Measurements from ENCODE around the gene FBXO15.

The FBXO15 gene

DNA sequence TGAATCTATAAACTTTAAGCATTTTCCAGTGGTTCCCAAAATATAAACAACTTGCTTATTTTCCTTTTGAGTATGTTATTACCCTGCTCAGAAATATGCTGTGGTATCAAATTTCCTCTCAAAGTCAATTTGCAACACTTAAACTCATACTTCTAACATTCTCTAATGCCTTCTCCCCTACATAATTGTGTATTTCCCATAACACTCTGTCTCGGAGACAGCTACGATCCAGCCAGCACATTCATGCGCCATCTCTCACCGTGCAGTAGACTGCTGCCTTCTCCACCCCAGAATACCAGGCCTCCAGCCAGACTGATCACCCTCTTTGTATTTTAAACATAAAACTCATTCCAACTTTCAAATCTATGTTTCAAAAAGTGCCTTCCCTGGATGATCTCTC, 42.5 kb upstream of the FBXO15 start:
- TF ChIP-seq EZH2phosphoT487 (IDR thresholded peaks at IDR 0.05; ENCODE audit: low read depth) = no peak
- TF ChIP-seq, protein P1, sequence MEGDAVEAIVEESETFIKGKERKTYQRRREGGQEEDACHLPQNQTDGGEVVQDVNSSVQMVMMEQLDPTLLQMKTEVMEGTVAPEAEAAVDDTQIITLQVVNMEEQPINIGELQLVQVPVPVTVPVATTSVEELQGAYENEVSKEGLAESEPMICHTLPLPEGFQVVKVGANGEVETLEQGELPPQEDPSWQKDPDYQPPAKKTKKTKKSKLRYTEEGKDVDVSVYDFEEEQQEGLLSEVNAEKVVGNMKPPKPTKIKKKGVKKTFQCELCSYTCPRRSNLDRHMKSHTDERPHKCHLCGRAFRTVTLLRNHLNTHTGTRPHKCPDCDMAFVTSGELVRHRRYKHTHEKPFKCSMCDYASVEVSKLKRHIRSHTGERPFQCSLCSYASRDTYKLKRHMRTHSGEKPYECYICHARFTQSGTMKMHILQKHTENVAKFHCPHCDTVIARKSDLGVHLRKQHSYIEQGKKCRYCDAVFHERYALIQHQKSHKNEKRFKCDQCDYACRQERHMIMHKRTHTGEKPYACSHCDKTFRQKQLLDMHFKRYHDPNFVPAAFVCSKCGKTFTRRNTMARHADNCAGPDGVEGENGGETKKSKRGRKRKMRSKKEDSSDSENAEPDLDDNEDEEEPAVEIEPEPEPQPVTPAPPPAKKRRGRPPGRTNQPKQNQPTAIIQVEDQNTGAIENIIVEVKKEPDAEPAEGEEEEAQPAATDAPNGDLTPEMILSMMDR (IDR thresholded peaks at IDR 0.05; ENCODE audit: low read depth, low read length) = no peak
- peaks cover 29% of the 10 kb centered on the region for H3K27me3 ChIP-seq (ENCODE audit: low read depth, low read length)
- no peak overlapping the region for H2AFZ ChIP-seq (ENCODE audit: low read depth, low read length)
- no peak overlapping the region for H3K9ac ChIP-seq (ENCODE audit: low read length)
- H3K79me2 ChIP-seq (ENCODE audit: low read length) = no peaks in the 10 kb centered on the region
- no peak overlapping the region for H3K4me2 ChIP-seq (ENCODE audit: low read length)
- H3K4me1 ChIP-seq (ENCODE audit: low read length) = no peaks in the 10 kb centered on the region
- H3K27ac ChIP-seq (ENCODE audit: low read length) = no peak overlapping the region
- H3K9me3 ChIP-seq (ENCODE audit: insufficient read depth, low read length) = no peaks in the 10 kb centered on the region
- H3K4me3 ChIP-seq (ENCODE audit: low read length) = no peak overlapping the region
- H4K20me1 ChIP-seq (ENCODE audit: insufficient read depth, low read length) = no peaks in the 10 kb centered on the region
- H3K36me3 ChIP-seq (replicated peaks; ENCODE audit: low read depth, low read length) = no peaks in the 10 kb centered on the region

DNA sequence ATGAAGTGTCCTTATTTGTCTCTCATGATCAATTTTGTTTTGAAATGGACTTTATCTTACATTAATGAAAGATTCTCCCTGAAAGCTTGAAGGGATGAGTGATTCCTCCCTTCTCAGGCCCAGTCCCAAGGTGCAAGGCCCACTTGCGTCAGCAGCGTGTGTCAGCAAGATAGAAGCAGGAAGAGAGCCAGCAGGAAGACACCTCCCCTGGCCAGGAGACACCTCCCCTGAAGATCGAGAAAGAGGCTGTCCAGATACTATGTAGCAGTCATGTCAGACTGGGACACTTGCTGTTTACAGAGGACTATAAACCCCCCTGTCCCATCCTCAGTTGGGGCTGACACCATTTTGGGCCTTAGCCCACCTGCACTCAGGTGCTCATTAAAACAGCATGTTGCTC, 39.0 kb upstream of the FBXO15 start:
- no peaks in the 10 kb centered on the region for H3K36me3 ChIP-seq (replicated peaks; ENCODE audit: low read depth, low read length)
- H3K4me2 ChIP-seq (ENCODE audit: low read length) = no peak overlapping the region
- no peaks in the 10 kb centered on the region for H3K9me3 ChIP-seq (ENCODE audit: insufficient read depth, low read length)
- H3K27me3 ChIP-seq (ENCODE audit: low read depth, low read length) = peaks cover 32% of the 10 kb centered on the region
- no peaks in the 10 kb centered on the region for H3K79me2 ChIP-seq (ENCODE audit: low read length)
- H3K4me1 ChIP-seq (ENCODE audit: low read length) = no peaks in the 10 kb centered on the region
- no peak overlapping the region for H3K4me3 ChIP-seq (ENCODE audit: low read length)
- H3K9ac ChIP-seq (ENCODE audit: low read length) = no peak overlapping the region
- no peak overlapping the region for H3K27ac ChIP-seq (ENCODE audit: low read length)
- H2AFZ ChIP-seq (ENCODE audit: low read depth, low read length) = no peak overlapping the region
- H4K20me1 ChIP-seq (ENCODE audit: insufficient read depth, low read length) = no peaks in the 10 kb centered on the region
- no peak for TF ChIP-seq EZH2phosphoT487 (IDR thresholded peaks at IDR 0.05; ENCODE audit: low read depth)
- TF ChIP-seq, protein P1 (IDR thresholded peaks at IDR 0.05; ENCODE audit: low read depth, low read length) = no peak

DNA sequence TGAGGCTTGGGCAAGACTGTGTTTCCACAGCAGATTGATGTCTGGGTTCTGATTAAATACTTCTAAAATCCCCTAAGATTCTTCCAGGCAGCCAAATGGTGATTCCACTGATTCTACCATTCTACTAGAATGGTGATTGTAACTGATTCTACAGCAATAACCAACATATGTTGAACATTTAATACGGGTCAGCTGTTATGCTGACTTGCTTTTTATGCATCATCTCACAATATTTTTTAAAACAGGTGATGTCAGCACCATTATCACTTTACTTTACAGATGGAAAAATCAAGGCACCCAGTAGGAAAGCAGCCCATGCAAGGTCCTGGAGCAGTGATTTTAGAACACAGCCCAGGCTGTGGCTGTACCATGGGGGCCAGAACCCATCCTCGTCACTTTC, 38.2 kb upstream of the FBXO15 start:
- H3K27me3 ChIP-seq (ENCODE audit: low read depth, low read length) = peaks cover 32% of the 10 kb centered on the region
- no peak for TF ChIP-seq EZH2phosphoT487 (IDR thresholded peaks at IDR 0.05; ENCODE audit: low read depth)
- TF ChIP-seq, protein P1 (IDR thresholded peaks at IDR 0.05; ENCODE audit: low read depth, low read length) = no peak
- H3K4me3 ChIP-seq (ENCODE audit: low read length) = no peak overlapping the region
- H3K36me3 ChIP-seq (replicated peaks; ENCODE audit: low read depth, low read length) = no peaks in the 10 kb centered on the region
- H3K4me1 ChIP-seq (ENCODE audit: low read length) = no peaks in the 10 kb centered on the region
- H3K9ac ChIP-seq (ENCODE audit: low read length) = no peak overlapping the region
- H4K20me1 ChIP-seq (ENCODE audit: insufficient read depth, low read length) = no peaks in the 10 kb centered on the region
- no peaks in the 10 kb centered on the region for H3K79me2 ChIP-seq (ENCODE audit: low read length)
- H3K4me2 ChIP-seq (ENCODE audit: low read length) = no peak overlapping the region
- H3K9me3 ChIP-seq (ENCODE audit: insufficient read depth, low read length) = no peaks in the 10 kb centered on the region
- no peak overlapping the region for H3K27ac ChIP-seq (ENCODE audit: low read length)
- H2AFZ ChIP-seq (ENCODE audit: low read depth, low read length) = no peak overlapping the region

DNA sequence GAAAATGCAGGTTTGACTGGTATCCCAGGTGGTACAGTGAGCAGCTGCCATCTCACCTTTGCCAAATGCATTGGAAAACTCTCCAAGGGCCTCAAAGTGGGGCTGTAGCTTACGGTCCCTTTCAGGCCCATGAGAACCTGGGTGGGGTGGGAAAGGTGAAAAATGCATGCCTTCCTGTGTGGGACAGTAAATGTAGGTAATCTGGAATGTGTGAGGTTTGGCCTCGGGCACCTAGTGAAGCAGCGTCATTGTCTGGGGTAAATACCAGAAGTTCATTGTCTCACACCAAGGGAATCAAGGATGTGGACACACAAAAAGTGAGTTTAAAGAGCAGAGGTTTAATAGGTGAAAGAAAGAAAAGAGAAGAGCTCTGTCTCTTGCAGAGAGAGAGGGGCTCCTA, 37.2 kb upstream of the FBXO15 start:
- Histone ChIP-seq H3K9ac (ENCODE audit: low read length) (no peak overlapping the region), H3K27ac (ENCODE audit: low read length) (no peak overlapping the region)
- no peak for TF ChIP-seq EZH2phosphoT487 (IDR thresholded peaks at IDR 0.05; ENCODE audit: low read depth)
- TF ChIP-seq, protein P1 (IDR thresholded peaks at IDR 0.05; ENCODE audit: low read depth, low read length) = no peak

More for the DNA sequence above, 37.2 kb upstream of the FBXO15 start:
- Histone ChIP-seq H3K79me2 (ENCODE audit: low read length) (no peaks in the 10 kb centered on the region), H3K4me2 (ENCODE audit: low read length) (no peak overlapping the region), H3K9me3 (ENCODE audit: insufficient read depth, low read length) (no peaks in the 10 kb centered on the region), H3K36me3 (replicated peaks; ENCODE audit: low read depth, low read length) (no peaks in the 10 kb centered on the region), H4K20me1 (ENCODE audit: insufficient read depth, low read length) (no peaks in the 10 kb centered on the region), H3K27me3 (ENCODE audit: low read depth, low read length) (peaks cover 32% of the 10 kb centered on the region), H3K4me3 (ENCODE audit: low read length) (no peak overlapping the region), H2AFZ (ENCODE audit: low read depth, low read length) (no peak overlapping the region), H3K4me1 (ENCODE audit: low read length) (no peaks in the 10 kb centered on the region)
